Fibroblast of villous mesenchyme (primary cell): ENCODE measurements around the gene ARFRP1. TPM values are rescaled to one million over a fixed set of nuclear protein-coding genes. Genes with fewer than 3 reads are reported as not detected.

ENCODE experiments used
- DNase-seq: peaks from one replicate; pipeline ENCODE4 v3.0.0-alpha.2; 2010; ENCODE audit warnings: low read depth
- H3K4me3 ChIP-seq: 2 replicates; pipeline ENCODE4 v1.5.1; 2011; ENCODE audit warnings: low read depth, mild to moderate bottlenecking, low read length
- total RNA-seq: library from RNA; depleted of rRNA; stranded (reverse); fragments of >200 nt; gene quantifications from 2 replicates; pipeline ENCODE4 v1.2.3, GENCODE V29; 2012
- TF ChIP-seq, protein P1 (sequence below): IDR thresholded peaks from 2 replicates; pipeline ENCODE4 v1.5.1; 2012; ENCODE audit warnings: low read depth, mild to moderate bottlenecking, low read length; ENCODE audit not compliant: insufficient read depth

The ARFRP1 gene
- total RNA-seq, 1 donor, result 24.2 TPM

DNA sequence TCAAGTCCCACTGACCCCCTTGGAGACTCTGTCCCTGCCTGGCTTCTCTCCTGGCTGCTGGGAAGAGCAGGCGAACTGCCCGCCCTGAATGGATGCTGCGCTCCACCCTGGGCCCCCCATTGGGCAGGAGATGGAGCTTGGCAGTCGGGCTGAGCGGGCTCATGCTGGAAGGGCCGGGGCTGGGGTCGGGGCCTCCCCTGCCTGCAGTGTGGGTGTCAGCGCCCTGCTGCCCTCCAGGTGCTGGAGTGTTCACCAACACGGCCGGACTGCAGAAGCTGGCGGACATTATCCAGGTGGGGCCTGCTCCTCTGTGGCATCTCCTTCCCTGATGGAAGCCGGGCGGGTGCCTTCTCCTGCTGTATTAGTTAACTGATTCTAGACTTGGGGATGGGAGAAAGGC, 27.3 kb downstream of the ARFRP1 start:
- no peak overlapping the region for H3K4me3 ChIP-seq
- DNase-seq, result no peak
- TF ChIP-seq, protein P1, sequence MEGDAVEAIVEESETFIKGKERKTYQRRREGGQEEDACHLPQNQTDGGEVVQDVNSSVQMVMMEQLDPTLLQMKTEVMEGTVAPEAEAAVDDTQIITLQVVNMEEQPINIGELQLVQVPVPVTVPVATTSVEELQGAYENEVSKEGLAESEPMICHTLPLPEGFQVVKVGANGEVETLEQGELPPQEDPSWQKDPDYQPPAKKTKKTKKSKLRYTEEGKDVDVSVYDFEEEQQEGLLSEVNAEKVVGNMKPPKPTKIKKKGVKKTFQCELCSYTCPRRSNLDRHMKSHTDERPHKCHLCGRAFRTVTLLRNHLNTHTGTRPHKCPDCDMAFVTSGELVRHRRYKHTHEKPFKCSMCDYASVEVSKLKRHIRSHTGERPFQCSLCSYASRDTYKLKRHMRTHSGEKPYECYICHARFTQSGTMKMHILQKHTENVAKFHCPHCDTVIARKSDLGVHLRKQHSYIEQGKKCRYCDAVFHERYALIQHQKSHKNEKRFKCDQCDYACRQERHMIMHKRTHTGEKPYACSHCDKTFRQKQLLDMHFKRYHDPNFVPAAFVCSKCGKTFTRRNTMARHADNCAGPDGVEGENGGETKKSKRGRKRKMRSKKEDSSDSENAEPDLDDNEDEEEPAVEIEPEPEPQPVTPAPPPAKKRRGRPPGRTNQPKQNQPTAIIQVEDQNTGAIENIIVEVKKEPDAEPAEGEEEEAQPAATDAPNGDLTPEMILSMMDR, result no peak

DNA sequence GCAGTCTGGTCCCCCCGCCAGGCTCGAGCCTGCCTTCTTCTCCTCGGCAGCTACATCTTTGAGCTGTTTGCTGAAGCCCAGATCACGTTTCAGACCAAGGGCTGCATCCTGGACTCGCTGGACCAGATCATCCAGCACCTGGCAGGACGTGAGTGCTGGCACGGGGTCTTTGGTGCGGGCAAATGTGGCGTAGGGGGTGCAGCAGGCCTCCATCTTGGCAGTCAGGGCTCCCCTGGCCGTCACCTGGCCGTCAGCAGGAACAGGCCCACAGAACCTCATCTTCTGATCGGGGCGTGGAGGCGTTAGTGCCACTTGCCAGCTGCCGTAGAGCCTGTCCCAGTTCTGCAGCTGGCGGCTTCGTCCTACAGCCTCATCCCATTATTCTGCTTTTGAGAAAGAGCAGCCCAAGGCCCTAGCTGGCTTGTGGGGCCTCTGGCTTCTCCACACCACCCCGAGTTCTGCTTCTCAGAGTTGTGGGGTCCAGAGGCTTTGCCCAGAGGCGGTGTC, 27.9 kb downstream of the ARFRP1 start:
- TF ChIP-seq, protein P1, result no peak
- DNase-seq, result no peak
- no peak overlapping the region for H3K4me3 ChIP-seq

DNA sequence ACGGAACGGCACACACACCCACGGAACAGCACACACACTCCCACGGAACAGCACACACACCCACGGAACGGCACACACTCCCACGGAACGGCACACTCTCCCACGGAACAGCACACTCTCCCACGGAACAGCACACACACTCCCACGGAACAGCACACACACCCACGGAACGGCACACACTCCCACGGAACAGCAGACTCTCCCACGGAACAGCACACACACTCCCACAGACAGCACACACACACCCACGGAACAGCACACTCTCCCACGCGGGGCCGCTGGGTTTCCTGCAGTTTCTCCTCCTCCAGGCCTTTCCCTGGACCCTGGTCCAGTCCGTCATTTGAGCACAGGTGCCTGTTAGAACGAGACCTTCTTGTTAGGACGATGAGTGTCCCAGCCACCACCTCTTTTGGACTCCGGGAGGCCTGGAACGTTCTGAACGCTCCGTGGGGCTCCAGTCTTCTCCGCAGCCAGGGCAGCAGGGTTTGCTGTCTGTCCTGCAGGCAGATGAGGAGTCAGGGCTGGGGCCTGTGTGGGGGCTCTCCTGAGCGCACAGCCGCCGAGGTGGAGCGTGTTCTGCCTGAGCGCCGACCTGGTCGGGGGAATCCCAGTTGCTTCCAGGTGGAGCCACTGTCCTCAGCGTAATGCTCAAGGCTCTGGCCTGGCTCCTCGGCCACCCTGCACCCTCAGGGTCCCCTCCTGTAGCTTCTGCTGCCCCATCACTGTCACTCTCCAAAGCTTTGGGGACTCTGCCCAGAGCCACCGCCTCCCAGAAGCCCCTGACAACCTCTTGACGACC, 28.9 kb downstream of the ARFRP1 start:
- TF ChIP-seq, protein P1, result no peak
- H3K4me3 ChIP-seq, result no peak overlapping the region
- no peak for DNase-seq

DNA sequence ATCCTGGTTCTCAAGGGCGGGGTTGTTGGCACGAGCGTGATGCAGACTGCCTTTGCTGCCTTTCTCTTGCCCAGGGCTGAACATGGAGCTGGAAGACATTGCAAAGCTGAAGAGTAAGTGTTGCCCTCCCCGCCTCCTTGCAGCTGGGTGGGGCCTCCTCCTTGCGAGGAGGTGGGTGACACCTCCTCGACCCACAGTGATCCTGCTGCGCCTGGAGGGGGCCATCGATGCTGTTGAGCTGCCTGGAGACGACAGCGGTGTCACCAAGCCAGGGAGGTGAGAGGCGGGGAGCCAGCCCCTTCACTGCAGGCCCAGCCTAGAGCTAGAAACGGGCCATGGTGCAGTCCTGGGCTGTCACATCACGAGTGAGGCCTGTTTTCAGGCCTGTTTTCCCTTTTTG, 29.7 kb downstream of the ARFRP1 start:
- TF ChIP-seq, protein P1, result no peak
- no peak overlapping the region for H3K4me3 ChIP-seq
- no peak for DNase-seq

DNA sequence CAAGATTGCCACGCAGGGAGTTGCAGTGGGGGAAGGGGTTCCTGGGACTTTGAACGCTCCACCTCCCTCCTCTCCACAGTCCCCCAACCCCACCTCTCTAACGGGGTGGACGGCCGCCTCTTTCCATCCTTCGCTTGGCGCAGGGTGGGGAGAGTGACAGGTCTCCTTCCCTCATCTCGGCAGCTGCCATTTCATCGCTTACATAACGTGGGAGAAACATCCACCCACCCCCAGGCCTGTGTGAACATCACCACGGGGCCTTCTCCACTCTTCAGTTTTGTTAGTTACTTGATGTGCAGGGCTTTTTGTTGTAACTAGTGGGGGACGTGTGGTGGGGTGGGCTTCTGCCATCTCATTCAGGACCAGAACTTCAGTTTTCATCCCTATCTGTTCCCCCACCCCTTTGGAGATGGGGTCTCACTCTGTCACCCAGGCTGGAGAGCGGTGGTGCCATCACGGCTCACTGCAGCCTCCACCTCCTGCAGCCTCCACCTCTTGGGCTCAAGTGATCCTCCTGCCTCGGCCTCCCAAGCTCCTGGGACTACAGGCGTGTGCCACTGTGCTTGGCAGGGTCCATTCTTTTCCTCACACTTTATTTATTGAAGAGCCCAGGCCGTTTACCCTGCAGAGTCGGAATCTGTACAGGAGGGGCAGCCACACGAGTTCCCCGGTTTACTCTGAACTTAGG, 32.0 kb downstream of the ARFRP1 start:
- H3K4me3 ChIP-seq, result no peak overlapping the region
- TF ChIP-seq, protein P1, result no peak
- no peak for DNase-seq

DNA sequence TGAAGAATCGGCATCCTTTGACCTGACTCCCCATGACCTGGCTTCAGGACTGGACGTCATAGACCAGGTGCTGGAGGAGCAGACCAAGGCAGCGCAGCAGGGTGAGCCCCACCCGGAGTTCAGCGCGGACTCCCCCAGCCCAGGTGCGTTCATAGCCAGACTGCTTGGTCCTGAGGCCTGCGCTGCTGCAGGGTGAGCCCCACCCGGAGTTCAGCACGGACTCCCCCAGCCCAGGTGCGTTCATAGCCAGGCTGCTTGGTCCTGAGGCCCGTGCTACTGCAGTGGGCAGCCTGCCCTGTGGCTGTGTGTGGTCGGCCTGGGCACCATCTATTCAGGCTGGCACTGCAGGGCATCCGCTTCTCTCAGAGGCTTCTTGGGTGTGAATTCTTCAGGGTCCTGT, 33.8 kb downstream of the ARFRP1 start:
- no peak overlapping the region for H3K4me3 ChIP-seq
- no peak for DNase-seq
- TF ChIP-seq, protein P1, result no peak
